Skeletal muscle tissue (tissue), 4 donors: Measurements from ENCODE around the gene POU3F1. TPM values are rescaled to one million over a fixed set of nuclear protein-coding genes. Genes with fewer than 3 reads are reported as not detected.

ENCODE experiments used
- H3K27ac ChIP-seq: one replicate; pipeline ENCODE4 v1.7.0; 2013; ENCODE audit warnings: mild to moderate bottlenecking, low read depth, low read length, inconsistent platforms
- H3K27me3 ChIP-seq, 3 donors: one replicate each; pipeline ENCODE4 v1.7.0; 2013; ENCODE audit warnings: low read length in 3 of 3; ENCODE audit not compliant: control insufficient read depth in 3 of 3, insufficient read depth in 3 of 3
- H3K36me3 ChIP-seq, 3 donors: one replicate each; pipeline ENCODE4 v1.7.0; 2013; ENCODE audit warnings: low read length in 3 of 3; ENCODE audit not compliant: control insufficient read depth in 3 of 3, insufficient read depth in 3 of 3
- H3K4me1 ChIP-seq, 3 donors: one replicate each; pipeline ENCODE4 v1.7.0; 2013; ENCODE audit warnings: low read length in 3 of 3, mild to moderate bottlenecking in 3 of 3; ENCODE audit not compliant: control insufficient read depth in 3 of 3, insufficient read depth in 3 of 3
- H3K4me3 ChIP-seq, 3 donors: one replicate each; pipeline ENCODE4 v1.7.0; 2013; ENCODE audit warnings: low read length in 3 of 3
- H3K9ac ChIP-seq, 3 donors: one replicate each; pipeline ENCODE4 v1.7.0; 2013; ENCODE audit warnings: low read length in 3 of 3, mild to moderate bottlenecking in 3 of 3, moderate library complexity in 2 of 3, low read depth in 1 of 3
- H3K9me3 ChIP-seq, 3 donors: one replicate each; pipeline ENCODE4 v1.7.0; 2013; ENCODE audit warnings: low read length in 3 of 3; ENCODE audit not compliant: control insufficient read depth in 3 of 3
- total RNA-seq: library from RNA; depleted of rRNA; stranded (reverse); fragments of >200 nt; gene quantifications from one replicate; pipeline ENCODE4 v1.2.3, GENCODE V29; 2014
- donor health status: Osteomylitis.

The POU3F1 gene
- total RNA-seq, 1 donor from 2014 or later = 0.52 TPM

- peak overlapping the region; percentile 99 for H3K27ac ChIP-seq
- peak overlapping the region; percentile 70 to 100 (median 100) for H3K9ac ChIP-seq
- H3K27me3 ChIP-seq = no peaks in the 10 kb centered on the region
- H3K36me3 ChIP-seq = peaks cover 37 to 49% (median 40%) of the 10 kb centered on the region in 3 donors
- peaks cover 66 to 85% (median 83%) of the 10 kb centered on the region in 3 donors for H3K4me1 ChIP-seq
- no peaks in the 10 kb centered on the region for H3K9me3 ChIP-seq
- peak overlapping the region; percentile 67 to 76 (median 75) for H3K4me3 ChIP-seq
Observed at GRCh38 chr1:38000233-38000528, 46.4 kb downstream of the POU3F1 start.

GRCh38 chr1:37999430-38000232 is 47.0 kb downstream of the POU3F1 start:
- H3K27ac ChIP-seq = peak overlapping the region; percentile 99
- peaks cover 66 to 89% (median 85%) of the 10 kb centered on the region in 3 donors for H3K4me1 ChIP-seq
- H3K9ac ChIP-seq = peak overlapping the region; percentile 70 to 100 (median 100)
- H3K27me3 ChIP-seq = no peaks in the 10 kb centered on the region
- H3K9me3 ChIP-seq = no peaks in the 10 kb centered on the region
- H3K36me3 ChIP-seq = peaks cover 36 to 51% (median 40%) of the 10 kb centered on the region in 3 donors
- H3K4me3 ChIP-seq = peak overlapping the region; percentile 67 to 76 (median 75)

- Histone ChIP-seq H3K4me3 (peak overlapping the region; percentile 67 to 76 (median 75)), H3K36me3 (peaks cover 34 to 46% (median 40%) of the 10 kb centered on the region in 3 donors), H3K4me1 (peaks cover 65 to 85% (median 80%) of the 10 kb centered on the region in 3 donors), H3K27me3 (no peaks in the 10 kb centered on the region), H3K9me3 (no peaks in the 10 kb centered on the region), H3K9ac (peak overlapping the region; percentile 70 to 100 (median 100)), H3K27ac (peak overlapping the region; percentile 99)
Observed at GRCh38 chr1:37998913-37999429, 47.6 kb downstream of the POU3F1 start.

GRCh38 chr1:37998089-37998808 is 48.3 kb downstream of the POU3F1 start:
- Histone ChIP-seq H3K9me3 (no peaks in the 10 kb centered on the region), H3K27ac (peak overlapping the region; percentile 99), H3K4me1 (peaks cover 60 to 79% (median 73%) of the 10 kb centered on the region in 3 donors), H3K27me3 (no peaks in the 10 kb centered on the region), H3K9ac (peak overlapping the region in 2 of 3 donors; percentile 100), H3K4me3 (peak overlapping the region; percentile 67 to 76 (median 75)), H3K36me3 (peaks cover 34 to 43% (median 37%) of the 10 kb centered on the region in 3 donors)

- peak overlapping the region in 2 of 3 donors; percentile 38 to 100 for H3K9ac ChIP-seq
- H3K36me3 ChIP-seq = peaks cover 34 to 43% (median 35%) of the 10 kb centered on the region in 3 donors
- peaks cover 54 to 72% (median 67%) of the 10 kb centered on the region in 3 donors for H3K4me1 ChIP-seq
- peak overlapping the region; percentile 84 for H3K27ac ChIP-seq
- no peaks in the 10 kb centered on the region for H3K9me3 ChIP-seq
- H3K27me3 ChIP-seq = no peaks in the 10 kb centered on the region
- peak overlapping the region in 1 of 3 donors; percentile 67 for H3K4me3 ChIP-seq
Observed at GRCh38 chr1:37997256-37998088, 49.1 kb downstream of the POU3F1 start.

GRCh38 chr1:37995751-37996345 is 50.7 kb downstream of the POU3F1 start:
- H3K9ac ChIP-seq = peak overlapping the region; percentile 10 to 69 (median 59)
- peaks cover 32 to 41% (median 35%) of the 10 kb centered on the region in 3 donors for H3K36me3 ChIP-seq
- peak overlapping the region; percentile 84 for H3K27ac ChIP-seq
- peaks cover 43 to 60% (median 55%) of the 10 kb centered on the region in 3 donors for H3K4me1 ChIP-seq
- peak overlapping the region; percentile 30 to 64 (median 52) for H3K4me3 ChIP-seq
- no peaks in the 10 kb centered on the region for H3K27me3 ChIP-seq
- H3K9me3 ChIP-seq = no peaks in the 10 kb centered on the region

GRCh38 chr1:37994886-37995566 is 51.6 kb downstream of the POU3F1 start:
- no peaks in the 10 kb centered on the region for H3K9me3 ChIP-seq
- H3K4me1 ChIP-seq = peaks cover 35 to 60% (median 49%) of the 10 kb centered on the region in 3 donors
- H3K27ac ChIP-seq = peak overlapping the region; percentile 84
- peak overlapping the region in 1 of 3 donors; percentile 30 for H3K4me3 ChIP-seq
- no peak overlapping the region for H3K9ac ChIP-seq
- no peaks in the 10 kb centered on the region for H3K27me3 ChIP-seq
- H3K36me3 ChIP-seq = peaks cover 27 to 37% (median 29%) of the 10 kb centered on the region in 3 donors
